HUDEP-2 (cell line): ENCODE data around the gene SLC12A5.

Source experiments
- DNase-seq, 76 experiments: peaks; one replicate each; lab custom pipeline; 2025; ENCODE audit not compliant: unreplicated experiment in 76 of 76; lab: John Stamatoyannopoulos, UW

Gene SLC12A5

GRCh38 chr20:46100988-46101387 lies 72.0 kb downstream of the SLC12A5 start:
- no peak for DNase-seq

GRCh38 chr20:46101957-46102356 lies 72.9 kb downstream of the SLC12A5 start:
- DNase-seq = no peak

DNA sequence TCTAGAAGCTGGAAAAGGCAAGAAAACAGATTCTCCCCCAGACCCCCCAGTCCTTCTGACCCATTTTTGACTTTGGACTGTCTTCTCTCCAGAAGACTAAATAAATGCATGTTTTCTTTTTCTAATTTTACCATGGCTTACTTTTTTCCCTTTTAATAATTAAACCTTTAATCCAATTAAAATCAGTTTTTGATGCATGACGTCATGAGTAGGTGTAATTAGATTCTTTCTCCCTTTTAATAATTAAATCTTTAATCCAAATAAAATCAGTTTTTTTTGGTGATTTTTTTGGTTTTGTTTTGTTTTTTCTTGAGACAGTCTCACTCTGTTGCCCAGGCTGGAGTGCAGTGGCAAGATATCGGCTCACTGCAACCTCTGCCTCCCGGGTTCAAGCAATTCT lies 73.9 kb downstream of the SLC12A5 start:
- DNase-seq = no peak

GRCh38 chr20:46104262-46104661 lies 75.2 kb downstream of the SLC12A5 start:
- DNase-seq = no peak

DNA sequence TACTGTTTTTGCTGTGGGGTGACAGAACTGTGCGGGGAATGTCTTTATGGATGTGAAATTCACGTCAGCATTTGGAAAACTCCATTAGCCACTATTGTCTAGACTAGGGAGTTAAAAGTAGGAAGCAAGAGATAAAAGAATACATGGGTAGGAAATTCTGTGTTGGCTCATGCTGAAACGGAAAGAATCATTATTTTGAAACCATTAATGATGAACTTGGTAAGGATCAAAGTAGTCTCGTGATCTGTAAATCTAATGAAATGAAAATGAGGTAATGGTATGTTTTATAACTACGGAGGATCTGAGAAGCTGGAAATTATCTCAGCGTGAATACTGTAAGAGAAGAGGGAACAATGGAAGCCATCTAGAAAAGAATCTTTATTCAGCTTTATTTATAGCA lies 78.0 kb downstream of the SLC12A5 start:
- no peak for DNase-seq

DNA sequence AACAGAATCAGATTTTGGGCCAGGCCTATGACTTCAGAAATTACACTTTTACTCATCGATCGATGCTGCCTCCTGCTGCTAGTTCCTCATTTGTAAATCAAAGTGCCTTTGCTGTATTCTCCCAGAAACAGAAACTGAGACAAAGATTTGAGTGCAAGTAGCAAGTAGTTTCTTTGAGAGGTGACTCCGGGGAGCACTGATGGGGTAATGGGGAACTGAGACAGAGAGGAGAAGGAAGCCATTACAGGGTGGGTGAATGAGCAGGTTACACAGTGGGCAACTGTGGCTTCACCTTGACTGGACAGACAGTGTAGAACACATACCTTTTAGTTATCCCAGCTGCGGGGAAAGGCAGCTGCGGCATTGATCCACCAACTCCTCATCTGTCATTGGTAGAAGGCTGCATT lies 79.4 kb downstream of the SLC12A5 start:
- no peak for DNase-seq

GRCh38 chr20:46108976-46109375 lies 80.0 kb downstream of the SLC12A5 start:
- no peak for DNase-seq
